Measurements from ENCODE around the gene MTUS2. TPM values are rescaled to one million over a fixed set of nuclear protein-coding genes. Genes with fewer than 3 reads are reported as not detected.

MTUS2 gene
- total RNA-seq, 1 experiment from 2014 or later = 0.35 TPM

GRCh38 chr13:29511106-29511796, 691.1 kb downstream of the MTUS2 start:
- no peak overlapping the region for H4K91ac ChIP-seq (ENCODE audit: insufficient read length, low read depth, low read length)
- H4K8ac ChIP-seq (replicated peaks; ENCODE audit: insufficient read length, low read depth, low read length) = no peak overlapping the region
- no peak overlapping the region for H2BK5ac ChIP-seq (ENCODE audit: insufficient read length, low read length)
- TF ChIP-seq CTCF (conservative IDR thresholded peaks at IDR 0.05) = no peak
- H4K5ac ChIP-seq (ENCODE audit: insufficient read length, low read depth, low read length) = no peak overlapping the region
- H3K18ac ChIP-seq (ENCODE audit: insufficient read length, low read depth, low read length) = no peak overlapping the region
- H3K14ac ChIP-seq (ENCODE audit: insufficient read depth, low read length) = no peak overlapping the region
- H3K4me2 ChIP-seq (ENCODE audit: insufficient read depth, insufficient read length, low read length) = no peak overlapping the region
- no peaks in the 10 kb centered on the region for H3K23me2 ChIP-seq (ENCODE audit: insufficient read length, low read depth, low read length, poor library complexity, severe bottlenecking)
- no peak overlapping the region for H3K27ac ChIP-seq (ENCODE audit: insufficient read length, low read depth, low read length)
- H2BK12ac ChIP-seq (ENCODE audit: insufficient read length, low read depth, low read length) = no peak overlapping the region
- no peaks in the 10 kb centered on the region for H3K79me1 ChIP-seq (ENCODE audit: insufficient read depth, low read depth, low read length, poor library complexity, severe bottlenecking)
- no peak for DNase-seq
- H3T11ph ChIP-seq (ENCODE audit: low read length) = no peak overlapping the region
- H3K56ac ChIP-seq (ENCODE audit: insufficient read length, low read depth, low read length) = no peak overlapping the region
- H3K27ac Mint-ChIP-seq = peak overlapping the region in 2 of 3 experiments; percentile 19 to 83; a peak in 3 of 7 replicates
- H3K27me3 Mint-ChIP-seq (ENCODE audit: low read depth) = no peaks in the 10 kb centered on the region
- H2AFZ ChIP-seq (ENCODE audit: low read length) = no peak overlapping the region
- peaks cover 21 to 58% (median 37%) of the 10 kb centered on the region in 3 experiments; a peak in 6 of 7 replicates for H3K36me3 Mint-ChIP-seq (ENCODE audit: insufficient read depth in 1 of 3, low read depth in 3 of 3)
- no peaks in the 10 kb centered on the region for H3K27me3 ChIP-seq (ENCODE audit: insufficient read depth, low read length)
- no peaks in the 10 kb centered on the region for H3K9me3 Mint-ChIP-seq
- H3K9me3 ChIP-seq (ENCODE audit: control insufficient read depth, low read depth, low read length) = no peaks in the 10 kb centered on the region
- no peaks in the 10 kb centered on the region for H3K79me2 ChIP-seq (ENCODE audit: insufficient read depth, low read length)
- no peak overlapping the region for H2BK120ac ChIP-seq (ENCODE audit: low read depth, low read length, poor library complexity, severe bottlenecking)
- no peak overlapping the region for H3K9ac ChIP-seq (ENCODE audit: extremely low read depth, insufficient read length, low read length)
- H3K4ac ChIP-seq (ENCODE audit: low read depth, low read length) = no peak overlapping the region
- WGBS (ENCODE audit: extremely low coverage, insufficient read length, low lambda C conversion rate) = no CpG with 5 or more reads among the region's 12 CpGs
- H2BK20ac ChIP-seq (ENCODE audit: low read depth, low read length, poor library complexity, severe bottlenecking) = no peak overlapping the region
- H3K23ac ChIP-seq (ENCODE audit: insufficient read length, low read depth, low read length) = no peak overlapping the region
- H3K4me1 Mint-ChIP-seq = peaks cover 2 to 3% of the 10 kb centered on the region in 2 experiments; a peak in 1 of 4 replicates
- no peaks in the 10 kb centered on the region for H4K20me1 ChIP-seq (ENCODE audit: control insufficient read depth, insufficient read depth, insufficient read length)
- no peak overlapping the region for H2AK5ac ChIP-seq (ENCODE audit: insufficient read length, low read length)
- H2BK15ac ChIP-seq (ENCODE audit: low read depth, low read length) = no peak overlapping the region
- H3K4me1 ChIP-seq (ENCODE audit: insufficient read depth, low read length) = no peaks in the 10 kb centered on the region
- H3K4me3 Mint-ChIP-seq = no peak overlapping the region; a peak in 1 of 5 replicates

All from H9 (cell line).